ENCODE results near the gene AAGAB. TPM values are rescaled to one million over a fixed set of nuclear protein-coding genes. Genes with fewer than 3 reads are reported as not detected.

AAGAB gene
- total RNA-seq, 1 experiment from 2014 or later: 102 TPM

GRCh38 chr15:67189326-67190051 is 65.0 kb downstream of the AAGAB start:
- DNase-seq (ENCODE audit: low read depth, low spot score) (no peak), ATAC-seq (no peak)
- ChIA-PET POLR2A (interaction anchor here (1.1 kb wide), 1 partner anchor 114 kb away, joined by 4 read pairs; no protein-coding TSS in a partner anchor), CTCF (no interaction called here)
- H3K27ac ChIP-seq (ENCODE audit: low read length): peak overlapping the region; percentile 84
- TF ChIP-seq SIN3A (IDR thresholded peaks at IDR 0.05; ENCODE audit: borderline replicate concordance, insufficient read depth, low read depth, low read length) (no peak), REST (IDR thresholded peaks at IDR 0.05; ENCODE audit: insufficient read depth in 1 of 2, low read depth in 2 of 2, low read length in 1 of 2) (no peak), CTCF (IDR thresholded peaks at IDR 0.05) (no peak), TCF7L2 (IDR thresholded peaks at IDR 0.05; ENCODE audit: low read depth, low read length) (no peak), POLR2AphosphoS5 (IDR thresholded peaks at IDR 0.05; ENCODE audit: low read depth, low read length) (no peak)
- H3K4me1 ChIP-seq (ENCODE audit: control insufficient read depth, insufficient read depth, low read length): peaks cover 96% of the 10 kb centered on the region
- H3K9me3 ChIP-seq (ENCODE audit: control insufficient read depth, insufficient read depth, low read depth, low read length): no peaks in the 10 kb centered on the region
- intact Hi-C loops (cut with micrococcal nuclease; ENCODE audit: unreplicated experiment): loop anchor here (10.0 kb wide), 1 partner anchor 115 kb away; no protein-coding TSS in a partner anchor
- no TSS peak for BruUV-seq (replicated peaks)
- in situ Hi-C loops (cut with HindIII; ENCODE audit: low pct_unique_long_range_greater_than_20kb, low sequenced_read_pairs): no loop called here
- no peaks in the 10 kb centered on the region for H3K27me3 ChIP-seq (ENCODE audit: control insufficient read depth, insufficient read depth, low read length)
- H3K36me3 ChIP-seq (ENCODE audit: control insufficient read depth, insufficient read depth, low read length): peaks cover 54% of the 10 kb centered on the region
- no peak overlapping the region for H3K4me3 ChIP-seq (ENCODE audit: low read depth in 2 of 2, low read length in 2 of 2)

- CTCF ChIA-PET: no interaction called here
- POLR2A ChIA-PET: interaction anchor here (1.1 kb wide), 1 partner anchor 115 kb away, joined by 4 read pairs; no protein-coding TSS in a partner anchor
Observed at GRCh38 chr15:67188551-67189218, 65.8 kb downstream of the AAGAB start.

More at GRCh38 chr15:67188551-67189218, 65.8 kb downstream of the AAGAB start:
- in situ Hi-C loops (cut with HindIII; ENCODE audit: low pct_unique_long_range_greater_than_20kb, low sequenced_read_pairs) (no loop called here), intact Hi-C loops (cut with micrococcal nuclease; ENCODE audit: unreplicated experiment) (no loop called here)
- no TSS peak for BruUV-seq (replicated peaks)
- DNase-seq (ENCODE audit: low read depth, low spot score) (no peak), ATAC-seq (no peak)
- no peaks in the 10 kb centered on the region for H3K27me3 ChIP-seq (ENCODE audit: control insufficient read depth, insufficient read depth, low read length)
- peak overlapping the region; percentile 84 for H3K27ac ChIP-seq (ENCODE audit: low read length)
- TF ChIP-seq CTCF (IDR thresholded peaks at IDR 0.05) (no peak), SIN3A (IDR thresholded peaks at IDR 0.05; ENCODE audit: borderline replicate concordance, insufficient read depth, low read depth, low read length) (no peak), POLR2AphosphoS5 (IDR thresholded peaks at IDR 0.05; ENCODE audit: low read depth, low read length) (no peak; the same call in 1 of the 2 replicates), TCF7L2 (IDR thresholded peaks at IDR 0.05; ENCODE audit: low read depth, low read length) (no peak), REST (IDR thresholded peaks at IDR 0.05; ENCODE audit: insufficient read depth in 1 of 2, low read depth in 2 of 2, low read length in 1 of 2) (no peak)
- H3K9me3 ChIP-seq (ENCODE audit: control insufficient read depth, insufficient read depth, low read depth, low read length): no peaks in the 10 kb centered on the region
- H3K36me3 ChIP-seq (ENCODE audit: control insufficient read depth, insufficient read depth, low read length): peaks cover 54% of the 10 kb centered on the region
- no peak overlapping the region for H3K4me3 ChIP-seq (ENCODE audit: low read depth in 2 of 2, low read length in 2 of 2)
- H3K4me1 ChIP-seq (ENCODE audit: control insufficient read depth, insufficient read depth, low read length): peaks cover 97% of the 10 kb centered on the region

Data from Panc1 (cell line).